Testis (tissue), 2 donors: ENCODE data around the gene SLC6A12.

Experiments used
- POLR2A ChIP-seq: fragments of 450-650 bp; IDR thresholded peaks from one replicate; pipeline ENCODE4 v1.6.1; 2017; ENCODE audit warnings: antibody characterized with exemption, mild to moderate bottlenecking, moderate library complexity
- TF ChIP-seq, protein P1 (sequence below), 3 experiments: fragments of 450-650 bp in 2 of 3; fragments of 200-600 bp in 1 of 3; sonication (generic) in 1 of 3; IDR thresholded peaks; one replicate each; pipeline ENCODE4 v1.5.1; 2016 to 2019; ENCODE audit warnings: antibody characterized with exemption in 3 of 3, mild to moderate bottlenecking in 2 of 3, moderate library complexity in 1 of 3

DNA sequence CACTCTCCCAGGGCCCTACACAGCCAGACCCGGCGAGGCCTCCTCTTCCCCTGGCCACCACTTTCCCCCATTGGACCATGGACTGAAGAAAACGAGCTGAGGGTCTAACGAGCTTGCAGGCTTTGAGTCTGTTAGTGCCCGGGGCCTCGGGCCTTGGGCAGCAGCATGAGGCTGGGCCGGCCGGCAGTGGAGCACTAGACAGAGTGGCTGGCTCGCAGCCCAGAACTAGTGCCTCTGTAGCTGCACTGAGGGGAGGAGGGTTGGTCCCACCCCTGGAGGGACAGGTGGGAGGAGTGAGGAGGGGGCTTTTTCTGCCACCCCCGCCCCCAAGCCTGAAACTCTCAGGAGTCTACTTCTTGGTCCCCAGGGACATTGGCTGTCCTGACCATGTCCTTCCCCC lies 38.7 kb downstream of the SLC6A12 start:
- TF ChIP-seq, protein P1, sequence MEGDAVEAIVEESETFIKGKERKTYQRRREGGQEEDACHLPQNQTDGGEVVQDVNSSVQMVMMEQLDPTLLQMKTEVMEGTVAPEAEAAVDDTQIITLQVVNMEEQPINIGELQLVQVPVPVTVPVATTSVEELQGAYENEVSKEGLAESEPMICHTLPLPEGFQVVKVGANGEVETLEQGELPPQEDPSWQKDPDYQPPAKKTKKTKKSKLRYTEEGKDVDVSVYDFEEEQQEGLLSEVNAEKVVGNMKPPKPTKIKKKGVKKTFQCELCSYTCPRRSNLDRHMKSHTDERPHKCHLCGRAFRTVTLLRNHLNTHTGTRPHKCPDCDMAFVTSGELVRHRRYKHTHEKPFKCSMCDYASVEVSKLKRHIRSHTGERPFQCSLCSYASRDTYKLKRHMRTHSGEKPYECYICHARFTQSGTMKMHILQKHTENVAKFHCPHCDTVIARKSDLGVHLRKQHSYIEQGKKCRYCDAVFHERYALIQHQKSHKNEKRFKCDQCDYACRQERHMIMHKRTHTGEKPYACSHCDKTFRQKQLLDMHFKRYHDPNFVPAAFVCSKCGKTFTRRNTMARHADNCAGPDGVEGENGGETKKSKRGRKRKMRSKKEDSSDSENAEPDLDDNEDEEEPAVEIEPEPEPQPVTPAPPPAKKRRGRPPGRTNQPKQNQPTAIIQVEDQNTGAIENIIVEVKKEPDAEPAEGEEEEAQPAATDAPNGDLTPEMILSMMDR (IDR thresholded peaks at IDR 0.05): no peak
- TF ChIP-seq POLR2A: no peak
